ENCODE measurements around the gene GRPEL2.

Gene GRPEL2

GRCh38 chr5:149304195-149305078, 40.9 kb upstream of the GRPEL2 start:
- no peak overlapping the region for H3K4me3 ChIP-seq (ENCODE audit: low read length)
- no peaks in the 10 kb centered on the region for H3K9me3 ChIP-seq (ENCODE audit: insufficient read depth, low read depth, low read length)
- H3K27me3 ChIP-seq (ENCODE audit: insufficient read depth, low read length), result no peaks in the 10 kb centered on the region
- H3K36me3 ChIP-seq (ENCODE audit: insufficient read depth, low read depth, low read length), result no peaks in the 10 kb centered on the region
- no peak overlapping the region for H3K27ac ChIP-seq (ENCODE audit: low read length)
- H3K4me1 ChIP-seq (ENCODE audit: insufficient read depth, low read length), result no peaks in the 10 kb centered on the region
- no peak overlapping the region for H3K9ac ChIP-seq (ENCODE audit: low read depth, low read length)

- no peaks in the 10 kb centered on the region for H3K9me3 ChIP-seq (ENCODE audit: insufficient read depth, low read depth, low read length)
- H3K4me1 ChIP-seq (ENCODE audit: insufficient read depth, low read length), result peaks cover 4% of the 10 kb centered on the region; the same call in 1 of the 2 replicates
- H3K36me3 ChIP-seq (ENCODE audit: insufficient read depth, low read depth, low read length), result no peaks in the 10 kb centered on the region
- no peak overlapping the region for H3K9ac ChIP-seq (ENCODE audit: low read depth, low read length)
- no peak overlapping the region for H3K27ac ChIP-seq (ENCODE audit: low read length)
- no peaks in the 10 kb centered on the region for H3K27me3 ChIP-seq (ENCODE audit: insufficient read depth, low read length)
- no peak overlapping the region for H3K4me3 ChIP-seq (ENCODE audit: low read length)
Observed at GRCh38 chr5:149309354-149309753, 35.9 kb upstream of the GRPEL2 start.

DNA sequence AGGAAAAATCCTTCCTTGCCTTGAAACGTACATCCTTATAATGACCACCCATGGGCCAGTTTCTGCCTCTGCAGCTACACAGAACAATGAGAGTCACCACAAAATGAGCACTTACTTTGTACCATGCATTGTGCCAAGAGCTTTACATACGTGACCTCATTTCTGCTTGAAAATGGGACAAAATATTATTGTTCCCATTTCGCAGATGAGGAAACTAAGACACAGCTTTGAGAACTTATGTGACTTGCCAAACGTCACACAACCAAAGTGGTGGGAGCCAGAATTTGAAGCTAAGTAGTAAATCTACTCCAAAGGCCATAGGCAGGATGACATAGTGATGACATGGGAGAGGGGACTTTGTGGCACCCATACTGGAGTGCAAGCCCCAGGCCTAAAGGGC, 34.8 kb upstream of the GRPEL2 start:
- peaks cover 4% of the 10 kb centered on the region; the same call in 1 of the 2 replicates for H3K4me1 ChIP-seq (ENCODE audit: insufficient read depth, low read length)
- H3K9me3 ChIP-seq (ENCODE audit: insufficient read depth, low read depth, low read length), result no peaks in the 10 kb centered on the region

DNA sequence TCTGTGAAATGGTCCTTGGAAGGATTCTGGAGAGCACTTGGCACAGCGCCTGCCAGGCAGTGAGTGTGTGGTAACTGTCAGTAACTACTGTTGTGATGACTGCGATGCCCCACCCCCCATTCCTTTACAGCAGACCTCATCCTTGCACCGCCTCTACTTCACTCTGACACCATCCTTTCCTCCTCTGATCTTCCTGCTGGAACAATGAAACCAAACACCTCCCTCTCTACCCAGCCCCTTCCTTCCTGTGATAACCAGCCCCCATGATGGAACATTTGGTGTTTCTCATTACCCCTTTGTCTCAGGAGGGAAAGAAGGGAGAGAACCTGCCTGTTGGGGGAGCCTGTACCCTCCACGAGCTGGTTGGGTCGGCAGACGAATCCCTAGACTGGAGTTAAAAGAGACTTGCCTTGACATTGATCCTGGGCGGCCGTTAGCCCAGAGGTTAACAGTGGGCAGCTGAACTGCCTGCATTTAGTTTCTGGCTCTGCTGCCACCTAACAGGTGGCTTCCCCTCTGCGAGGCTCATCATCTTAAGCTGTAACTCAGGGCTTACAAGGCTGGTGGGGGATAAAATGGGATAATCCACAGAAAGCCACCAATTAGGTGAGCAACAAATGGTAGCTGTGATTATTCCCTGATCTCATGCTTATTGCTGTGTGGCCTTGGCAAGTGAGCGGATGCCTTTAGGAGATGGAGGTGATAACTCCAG, 34.2 kb upstream of the GRPEL2 start:
- Histone ChIP-seq H3K4me1 (ENCODE audit: insufficient read depth, low read length) (peaks cover 4% of the 10 kb centered on the region; the same call in 1 of the 2 replicates), H3K27ac (ENCODE audit: low read length) (no peak overlapping the region), H3K36me3 (ENCODE audit: insufficient read depth, low read depth, low read length) (no peaks in the 10 kb centered on the region), H3K27me3 (ENCODE audit: insufficient read depth, low read length) (no peaks in the 10 kb centered on the region), H3K4me3 (ENCODE audit: low read length) (no peak overlapping the region), H3K9me3 (ENCODE audit: insufficient read depth, low read depth, low read length) (no peaks in the 10 kb centered on the region), H3K9ac (ENCODE audit: low read depth, low read length) (no peak overlapping the region)

More for the DNA sequence above, 34.8 kb upstream of the GRPEL2 start:
- no peaks in the 10 kb centered on the region for H3K27me3 ChIP-seq (ENCODE audit: insufficient read depth, low read length)
- H3K36me3 ChIP-seq (ENCODE audit: insufficient read depth, low read depth, low read length), result no peaks in the 10 kb centered on the region
- H3K27ac ChIP-seq (ENCODE audit: low read length), result no peak overlapping the region
- no peak overlapping the region for H3K4me3 ChIP-seq (ENCODE audit: low read length)
- no peak overlapping the region for H3K9ac ChIP-seq (ENCODE audit: low read depth, low read length)

- H3K9ac ChIP-seq (ENCODE audit: low read depth, low read length), result no peak overlapping the region
- H3K4me1 ChIP-seq (ENCODE audit: insufficient read depth, low read length), result peaks cover 8% of the 10 kb centered on the region; the same call in 1 of the 2 replicates
- H3K4me3 ChIP-seq (ENCODE audit: low read length), result no peak overlapping the region
- no peaks in the 10 kb centered on the region for H3K27me3 ChIP-seq (ENCODE audit: insufficient read depth, low read length)
- H3K9me3 ChIP-seq (ENCODE audit: insufficient read depth, low read depth, low read length), result no peaks in the 10 kb centered on the region
- no peaks in the 10 kb centered on the region for H3K36me3 ChIP-seq (ENCODE audit: insufficient read depth, low read depth, low read length)
- no peak overlapping the region for H3K27ac ChIP-seq (ENCODE audit: low read length)
Observed at GRCh38 chr5:149313151-149313841, 32.0 kb upstream of the GRPEL2 start.

DNA sequence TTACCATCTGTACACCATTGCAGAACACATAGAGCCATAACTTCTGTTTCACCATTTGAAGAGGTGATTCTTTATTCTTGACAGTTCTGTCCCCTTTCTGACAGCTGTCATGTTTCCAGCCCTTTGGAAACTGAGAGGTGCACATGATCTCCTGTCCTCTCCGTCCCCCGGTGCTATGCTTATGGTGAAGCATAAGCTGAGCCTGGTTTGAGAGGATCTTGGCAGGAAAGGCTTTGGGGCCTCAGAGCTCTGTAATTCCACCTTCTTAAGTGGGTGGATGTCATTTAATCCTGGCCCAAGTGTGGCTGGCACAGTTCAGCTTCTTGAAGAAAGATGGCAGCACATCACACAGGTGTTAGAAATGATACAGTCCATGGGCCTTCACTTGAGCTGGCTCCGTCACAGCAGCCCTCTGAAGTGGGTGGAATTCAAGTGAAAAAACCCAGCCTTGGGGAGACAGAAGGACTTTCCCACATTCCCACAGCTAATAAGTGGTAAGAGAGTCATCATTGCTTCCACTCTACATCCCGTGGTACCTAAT, 30.7 kb upstream of the GRPEL2 start:
- Histone ChIP-seq H3K27ac (ENCODE audit: low read length) (no peak overlapping the region), H3K9ac (ENCODE audit: low read depth, low read length) (no peak overlapping the region), H3K4me3 (ENCODE audit: low read length) (no peak overlapping the region), H3K36me3 (ENCODE audit: insufficient read depth, low read depth, low read length) (no peaks in the 10 kb centered on the region), H3K9me3 (ENCODE audit: insufficient read depth, low read depth, low read length) (no peaks in the 10 kb centered on the region), H3K4me1 (ENCODE audit: insufficient read depth, low read length) (peaks cover 8% of the 10 kb centered on the region; the same call in 1 of the 2 replicates), H3K27me3 (ENCODE audit: insufficient read depth, low read length) (no peaks in the 10 kb centered on the region)

DNA sequence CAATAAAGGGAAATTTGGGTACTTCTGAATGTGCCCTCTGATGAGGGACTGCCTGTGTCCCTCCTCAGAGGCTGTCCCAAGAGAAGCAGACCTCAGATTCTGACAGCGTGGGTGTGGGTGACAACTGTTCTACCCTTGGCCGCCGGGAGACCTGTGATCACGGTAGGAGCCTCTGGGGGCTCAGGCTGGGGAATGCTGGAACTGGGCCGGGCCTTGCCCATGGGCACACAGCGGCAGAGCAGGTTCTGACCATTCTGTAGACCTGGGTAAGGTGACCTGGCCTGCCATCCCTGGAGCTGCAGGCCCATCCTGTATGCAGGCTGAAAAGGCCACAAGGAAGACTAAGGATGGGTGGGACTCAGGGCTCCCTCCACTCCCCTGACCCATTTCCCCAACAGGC, 29.5 kb upstream of the GRPEL2 start:
- H3K27ac ChIP-seq (ENCODE audit: low read length), result no peak overlapping the region
- H3K36me3 ChIP-seq (ENCODE audit: insufficient read depth, low read depth, low read length), result no peaks in the 10 kb centered on the region
- H3K4me3 ChIP-seq (ENCODE audit: low read length), result no peak overlapping the region
- no peaks in the 10 kb centered on the region for H3K27me3 ChIP-seq (ENCODE audit: insufficient read depth, low read length)
- peaks cover 7% of the 10 kb centered on the region; the same call in 1 of the 2 replicates for H3K4me1 ChIP-seq (ENCODE audit: insufficient read depth, low read length)
- no peak overlapping the region for H3K9ac ChIP-seq (ENCODE audit: low read depth, low read length)
- H3K9me3 ChIP-seq (ENCODE audit: insufficient read depth, low read depth, low read length), result no peaks in the 10 kb centered on the region

DNA sequence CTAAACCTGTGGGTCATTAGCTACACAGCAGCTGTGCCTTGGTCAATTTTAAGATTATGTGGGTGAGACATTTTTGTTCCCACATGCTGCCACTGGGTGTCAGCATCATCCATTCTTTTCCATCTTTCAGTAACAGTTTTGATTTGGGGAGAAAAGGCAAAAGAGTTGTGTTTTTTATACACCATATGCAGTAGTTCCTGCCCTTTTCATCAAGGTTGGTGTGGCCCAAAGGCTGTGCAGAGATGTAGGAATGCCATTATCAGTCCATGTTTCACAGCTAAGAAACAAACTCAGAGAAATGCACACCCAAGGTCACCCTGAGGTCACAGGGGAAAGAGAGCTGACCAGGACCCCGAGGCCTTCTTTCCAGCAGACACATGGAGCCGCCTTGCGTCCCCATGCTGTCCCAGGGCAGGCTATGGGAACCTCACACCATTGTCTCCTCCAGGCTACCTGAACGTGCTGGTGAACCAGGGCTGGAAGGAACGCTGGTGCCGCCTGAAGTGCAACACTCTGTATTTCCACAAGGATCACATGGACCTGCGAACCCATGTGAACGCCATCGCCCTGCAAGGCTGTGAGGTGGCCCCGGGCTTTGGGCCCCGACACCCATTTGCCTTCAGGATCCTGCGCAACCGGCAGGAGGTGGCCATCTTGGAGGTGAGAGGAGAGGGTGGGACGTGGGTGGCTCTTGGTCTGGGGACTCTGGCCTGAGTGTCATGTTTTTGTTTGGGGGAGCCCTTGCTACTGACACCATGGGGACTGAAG, 27.8 kb upstream of the GRPEL2 start:
- Histone ChIP-seq H3K27ac (ENCODE audit: low read length) (no peak overlapping the region), H3K27me3 (ENCODE audit: insufficient read depth, low read length) (no peaks in the 10 kb centered on the region), H3K4me3 (ENCODE audit: low read length) (no peak overlapping the region), H3K9me3 (ENCODE audit: insufficient read depth, low read depth, low read length) (no peaks in the 10 kb centered on the region), H3K36me3 (ENCODE audit: insufficient read depth, low read depth, low read length) (no peaks in the 10 kb centered on the region), H3K9ac (ENCODE audit: low read depth, low read length) (no peak overlapping the region), H3K4me1 (ENCODE audit: insufficient read depth, low read length) (peaks cover 3% of the 10 kb centered on the region; the same call in 1 of the 2 replicates)

- Histone ChIP-seq H3K4me3 (ENCODE audit: low read length) (no peak overlapping the region), H3K36me3 (ENCODE audit: insufficient read depth, low read depth, low read length) (no peaks in the 10 kb centered on the region), H3K4me1 (ENCODE audit: insufficient read depth, low read length) (peaks cover 3% of the 10 kb centered on the region; the same call in 1 of the 2 replicates), H3K27me3 (ENCODE audit: insufficient read depth, low read length) (no peaks in the 10 kb centered on the region), H3K27ac (ENCODE audit: low read length) (no peak overlapping the region), H3K9me3 (ENCODE audit: insufficient read depth, low read depth, low read length) (no peaks in the 10 kb centered on the region), H3K9ac (ENCODE audit: low read depth, low read length) (no peak overlapping the region)
Observed at GRCh38 chr5:149319174-149319573, 26.1 kb upstream of the GRPEL2 start.

GRCh38 chr5:149320791-149321330, 24.4 kb upstream of the GRPEL2 start:
- Histone ChIP-seq H3K9me3 (ENCODE audit: insufficient read depth, low read depth, low read length) (no peaks in the 10 kb centered on the region), H3K27ac (ENCODE audit: low read length) (no peak overlapping the region), H3K4me3 (ENCODE audit: low read length) (no peak overlapping the region), H3K4me1 (ENCODE audit: insufficient read depth, low read length) (peaks cover 3% of the 10 kb centered on the region; the same call in 1 of the 2 replicates), H3K36me3 (ENCODE audit: insufficient read depth, low read depth, low read length) (no peaks in the 10 kb centered on the region), H3K9ac (ENCODE audit: low read depth, low read length) (no peak overlapping the region), H3K27me3 (ENCODE audit: insufficient read depth, low read length) (no peaks in the 10 kb centered on the region)
